PC-9 (cell line): ENCODE results near the gene MYO7B.

Source experiments
- CTCF ChIP-seq: fragments of 200-600 bp; sonication (generic); conservative IDR thresholded peaks from 2 replicates; pipeline ENCODE4 v1.6.1; 2017; ENCODE audit warnings: mixed run types, antibody characterized with exemption, mild to moderate bottlenecking, moderate library complexity
- EZH2 ChIP-seq: fragments of 200-600 bp; sonication (generic); IDR thresholded peaks from 2 replicates; pipeline ENCODE4 v1.8.0; 2017; ENCODE audit warnings: antibody characterized with exemption, low read depth

- TF ChIP-seq CTCF (no peak), EZH2 (no peak)
Observed at GRCh38 chr2:127644066-127645025, 108.9 kb downstream of the MYO7B start.
